ENCODE measurements around the gene ELMO1. TPM values are rescaled to one million over a fixed set of nuclear protein-coding genes. Genes with fewer than 3 reads are reported as not detected.
A peak's percentile ranks its signal among the peaks of the same experiment; 100 is the strongest.

ELMO1 gene
- total RNA-seq, 1 experiment from 2014 or later: 0.45 TPM

DNA sequence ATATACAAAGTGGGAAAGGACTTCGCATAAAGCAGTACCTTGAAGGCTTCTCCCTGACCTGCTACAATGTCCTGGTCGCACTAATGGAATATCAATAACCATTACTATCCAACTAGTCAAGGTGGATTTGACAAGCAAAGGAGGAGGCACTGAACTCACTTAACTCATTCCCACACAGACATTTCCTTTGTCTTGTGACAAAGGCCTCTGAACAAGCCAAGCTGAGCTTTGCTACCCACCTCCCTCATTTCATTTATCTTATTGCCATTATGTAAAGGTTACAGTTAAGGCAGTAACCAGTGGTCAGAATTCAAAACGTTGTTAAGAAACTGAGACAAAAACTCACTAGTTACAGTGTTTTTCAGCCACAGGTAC is 7.3 kb downstream of the ELMO1 start:
- in situ Hi-C loops (cut with HindIII; ENCODE audit: low pct_unique_long_range_greater_than_20kb, low sequenced_read_pairs): no loop called here
- DNase-seq (ENCODE audit: low read depth, low spot score): no peak

DNA sequence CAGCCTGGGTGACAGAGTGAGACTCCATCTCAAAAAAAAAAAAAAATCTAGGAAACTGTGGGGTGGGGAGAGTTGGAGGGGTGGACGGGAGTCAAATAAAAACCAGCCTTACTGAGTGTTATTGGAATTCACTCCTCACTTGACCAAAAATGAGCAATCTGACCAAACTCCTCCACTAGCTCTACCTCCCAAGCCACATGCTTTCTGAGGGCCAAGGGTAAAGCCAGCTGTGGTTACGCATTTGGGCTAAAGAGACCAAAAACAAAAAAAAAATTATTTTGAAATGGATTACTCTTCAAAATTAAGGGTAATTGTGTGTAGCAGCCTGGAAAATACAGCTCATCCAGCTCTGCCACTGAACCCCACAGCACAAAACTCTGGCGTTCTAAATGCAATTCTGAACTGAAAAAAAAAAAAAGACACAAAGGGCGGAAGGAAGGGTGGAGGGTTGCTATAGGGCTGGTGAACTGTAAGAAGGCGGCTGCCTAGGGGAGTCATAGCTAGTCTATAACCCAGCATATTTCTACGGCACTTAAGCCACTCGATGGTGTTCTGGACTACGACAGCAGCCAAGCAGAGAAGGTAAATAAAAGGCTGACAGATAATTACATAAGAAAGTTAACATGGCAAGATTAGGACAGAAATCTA is 7.8 kb downstream of the ELMO1 start:
- in situ Hi-C loops (cut with HindIII; ENCODE audit: low pct_unique_long_range_greater_than_20kb, low sequenced_read_pairs): no loop called here
- DNase-seq (ENCODE audit: low read depth, low spot score): no peak

DNA sequence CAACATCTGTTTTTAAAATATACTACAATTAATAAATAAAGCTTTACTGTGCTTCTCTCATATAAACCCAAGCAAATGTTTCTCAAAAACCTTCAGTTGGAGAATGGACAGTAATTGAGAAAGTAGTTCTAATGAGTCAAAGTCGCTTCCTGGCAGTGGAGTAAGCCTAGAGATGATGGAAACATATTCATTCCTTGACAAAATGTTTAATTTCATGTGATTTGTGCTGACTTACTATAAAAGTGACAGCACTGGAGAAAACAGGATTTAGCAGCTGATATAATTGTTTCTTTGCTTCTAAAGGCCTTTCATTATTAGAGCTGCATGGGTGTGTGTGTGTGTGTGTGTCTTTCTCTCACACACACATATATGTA is 9.0 kb downstream of the ELMO1 start:
- in situ Hi-C loops (cut with HindIII; ENCODE audit: low pct_unique_long_range_greater_than_20kb, low sequenced_read_pairs): no loop called here

DNA sequence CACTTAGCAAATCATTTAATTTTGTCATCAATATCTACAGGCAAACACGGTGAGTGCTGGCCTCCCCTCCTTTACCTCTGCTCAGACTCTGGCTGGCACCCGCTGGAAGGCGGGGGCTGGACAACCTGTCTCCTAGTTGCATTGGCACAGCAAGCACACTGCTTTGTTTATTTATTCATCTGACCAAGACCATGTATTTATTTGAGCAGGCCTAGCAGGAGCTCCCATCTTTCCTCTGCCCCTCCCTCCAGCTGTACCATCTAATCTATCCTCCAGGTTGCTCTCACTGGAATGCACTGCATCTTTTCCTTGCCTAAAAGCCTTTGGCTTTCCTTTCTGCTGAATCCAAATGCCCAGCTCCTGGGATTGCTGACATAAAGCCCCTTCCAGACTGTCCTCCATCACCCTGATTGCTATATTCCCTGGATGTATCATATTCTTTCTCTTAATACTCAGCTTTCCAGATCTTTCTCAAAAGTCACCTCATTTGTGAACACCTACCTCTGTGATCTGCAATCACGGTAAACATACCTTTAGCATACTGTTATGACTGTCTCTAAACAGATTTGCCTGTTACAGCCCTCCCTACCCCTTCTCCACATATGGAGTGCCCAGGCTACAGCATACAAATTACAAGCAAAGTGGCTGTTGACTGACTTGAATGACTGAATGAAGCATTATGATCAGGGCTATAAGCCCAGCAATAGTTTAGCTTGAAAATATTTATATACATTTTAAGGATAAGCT is 9.6 kb downstream of the ELMO1 start:
- in situ Hi-C loops (cut with HindIII; ENCODE audit: low pct_unique_long_range_greater_than_20kb, low sequenced_read_pairs): no loop called here
- no peak for DNase-seq (ENCODE audit: low read depth, low spot score)

More for the DNA sequence above, 9.0 kb downstream of the ELMO1 start:
- no peak for DNase-seq (ENCODE audit: low read depth, low spot score)

DNA sequence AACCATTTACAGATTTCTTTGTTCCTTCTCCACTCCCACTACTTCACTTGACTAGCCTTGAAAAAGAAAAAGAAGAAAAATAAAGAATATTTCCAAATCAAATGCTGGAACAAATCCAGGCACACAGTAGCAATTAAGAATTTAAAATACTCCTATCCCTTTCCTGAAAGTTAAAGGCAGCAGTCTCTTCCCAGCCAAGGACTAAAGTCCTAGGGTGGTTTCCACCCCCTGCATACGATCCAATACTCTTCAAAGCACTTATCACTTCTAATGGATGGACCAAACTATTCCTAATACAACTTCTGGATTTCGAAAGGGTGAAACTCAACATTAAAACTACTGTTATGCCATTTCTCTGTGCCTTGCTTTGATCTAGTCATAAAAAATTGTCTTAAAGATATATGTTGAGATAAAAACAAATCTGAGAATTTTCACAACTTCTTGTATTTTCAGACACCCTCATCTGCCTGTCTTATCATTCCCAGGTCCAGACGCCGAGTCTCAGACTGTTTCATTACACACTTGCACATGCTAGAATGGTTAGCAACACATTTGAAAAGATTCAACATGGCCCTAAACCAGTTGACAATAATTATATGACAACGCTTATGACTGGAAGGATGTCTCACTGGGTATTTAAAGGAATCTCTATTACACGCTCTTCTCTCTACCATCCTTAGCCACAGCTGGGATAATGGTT is 13.4 kb downstream of the ELMO1 start:
- in situ Hi-C loops (cut with HindIII; ENCODE audit: low pct_unique_long_range_greater_than_20kb, low sequenced_read_pairs): no loop called here
- DNase-seq (ENCODE audit: low read depth, low spot score): no peak

DNA sequence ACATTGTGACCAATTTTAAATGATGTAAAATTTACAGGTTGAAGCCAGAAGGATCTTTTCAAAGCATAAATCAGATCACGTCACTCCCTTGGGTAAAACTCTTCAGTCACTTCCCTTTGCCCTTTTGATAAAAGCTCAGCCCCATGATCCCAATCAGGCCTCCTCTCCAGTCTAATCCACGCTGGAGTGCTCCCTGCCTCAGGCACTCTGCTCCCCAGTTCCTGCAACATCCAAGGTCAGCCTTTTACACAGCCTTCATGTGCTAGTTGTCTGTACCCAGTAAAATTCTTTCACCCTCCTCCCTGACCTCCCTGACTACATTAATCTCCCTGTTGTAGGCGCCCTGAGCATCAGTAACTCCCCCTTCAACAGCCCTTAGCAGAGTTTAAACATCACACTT is 14.1 kb downstream of the ELMO1 start:
- in situ Hi-C loops (cut with HindIII; ENCODE audit: low pct_unique_long_range_greater_than_20kb, low sequenced_read_pairs): no loop called here
- DNase-seq (ENCODE audit: low read depth, low spot score): no peak

DNA sequence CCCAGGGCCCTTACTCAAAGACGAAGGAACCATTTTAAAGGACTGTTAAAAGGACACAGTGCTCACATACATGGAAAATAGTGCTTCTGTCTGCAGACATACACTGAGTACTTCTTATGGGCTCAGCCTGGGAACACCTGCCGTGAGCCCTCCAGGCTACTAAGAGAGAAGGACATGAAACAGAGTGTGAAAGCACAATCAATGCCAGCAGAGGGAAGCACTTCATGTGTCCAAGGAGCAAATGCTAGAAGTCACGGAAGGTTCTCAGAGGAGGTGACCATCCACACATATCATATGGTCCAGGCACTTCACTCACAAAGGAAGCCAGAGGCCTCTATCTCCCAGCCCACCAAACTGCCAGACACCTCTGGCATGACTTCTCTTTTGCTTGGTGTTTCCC is 15.5 kb downstream of the ELMO1 start:
- in situ Hi-C loops (cut with HindIII; ENCODE audit: low pct_unique_long_range_greater_than_20kb, low sequenced_read_pairs): no loop called here
- DNase-seq (ENCODE audit: low read depth, low spot score): peak; percentile 46

DNA sequence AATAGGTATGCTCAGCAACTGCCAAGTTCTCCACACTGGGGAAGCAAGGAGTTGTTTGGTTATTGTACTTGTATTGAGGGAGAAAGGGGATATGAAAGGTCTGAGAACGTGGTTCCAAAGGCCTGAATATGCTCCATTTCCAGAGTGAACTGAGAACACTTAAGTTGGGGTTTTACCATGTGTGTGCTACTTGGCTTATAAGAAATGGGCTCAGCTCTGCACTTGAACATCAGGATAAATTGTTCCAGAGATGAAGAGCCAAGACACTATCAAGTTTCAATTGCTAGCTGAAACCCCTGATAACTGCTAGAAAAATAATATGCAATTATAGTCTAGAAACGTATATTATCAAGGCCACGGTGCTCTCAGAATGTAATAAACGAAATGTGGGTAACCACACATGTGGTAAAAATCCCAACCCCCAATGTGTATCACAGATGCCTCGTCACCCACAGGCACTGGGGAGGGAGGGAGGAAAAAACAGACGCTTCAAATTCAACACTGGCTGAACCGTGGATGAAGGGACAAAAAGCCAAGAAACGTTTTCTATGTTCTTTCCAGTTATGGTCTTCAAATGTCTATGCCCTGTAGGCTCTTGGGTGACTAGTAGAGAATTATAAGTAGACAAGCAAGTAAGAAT is 16.3 kb downstream of the ELMO1 start:
- in situ Hi-C loops (cut with HindIII; ENCODE audit: low pct_unique_long_range_greater_than_20kb, low sequenced_read_pairs): no loop called here
- no peak for DNase-seq (ENCODE audit: low read depth, low spot score)

DNA sequence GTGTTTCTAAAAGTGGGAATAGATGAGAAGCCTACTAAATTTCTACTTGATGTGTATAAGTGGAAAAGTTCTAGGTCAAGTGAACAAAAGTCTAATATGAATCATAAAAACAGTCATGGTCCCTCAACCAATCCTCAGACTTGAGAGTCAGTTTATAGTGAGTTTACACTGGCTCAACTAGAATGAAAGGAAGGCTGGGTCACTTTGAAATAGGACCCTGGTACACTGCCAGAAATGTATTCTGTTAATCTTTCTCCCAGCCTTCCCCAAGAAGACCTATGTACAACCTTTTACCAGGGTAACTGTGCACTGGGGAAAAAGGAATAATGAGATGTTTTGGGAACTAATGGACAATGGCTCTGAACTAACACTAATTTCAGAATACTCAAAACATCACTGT is 17.3 kb downstream of the ELMO1 start:
- in situ Hi-C loops (cut with HindIII; ENCODE audit: low pct_unique_long_range_greater_than_20kb, low sequenced_read_pairs): no loop called here
- no peak for DNase-seq (ENCODE audit: low read depth, low spot score)

DNA sequence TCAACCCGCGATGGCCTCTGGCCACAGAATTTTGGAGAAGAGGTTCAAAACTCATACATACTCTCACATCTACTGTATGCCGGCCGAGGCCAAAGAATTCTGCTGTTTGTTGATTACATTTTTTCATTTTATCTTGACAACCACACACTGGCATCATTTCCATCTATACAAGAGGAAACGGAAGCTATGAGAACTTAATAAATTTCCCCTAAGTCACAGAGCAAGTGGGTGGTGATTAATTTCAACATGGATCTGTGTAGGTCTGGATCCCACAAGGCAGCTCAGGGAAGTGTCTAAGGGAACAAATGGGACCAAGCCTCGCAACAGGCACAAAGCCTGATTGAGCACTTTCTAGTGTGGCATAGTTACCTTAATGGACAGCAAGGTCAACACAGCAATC is 18.0 kb downstream of the ELMO1 start:
- DNase-seq (ENCODE audit: low read depth, low spot score): no peak
- in situ Hi-C loops (cut with HindIII; ENCODE audit: low pct_unique_long_range_greater_than_20kb, low sequenced_read_pairs): no loop called here

DNA sequence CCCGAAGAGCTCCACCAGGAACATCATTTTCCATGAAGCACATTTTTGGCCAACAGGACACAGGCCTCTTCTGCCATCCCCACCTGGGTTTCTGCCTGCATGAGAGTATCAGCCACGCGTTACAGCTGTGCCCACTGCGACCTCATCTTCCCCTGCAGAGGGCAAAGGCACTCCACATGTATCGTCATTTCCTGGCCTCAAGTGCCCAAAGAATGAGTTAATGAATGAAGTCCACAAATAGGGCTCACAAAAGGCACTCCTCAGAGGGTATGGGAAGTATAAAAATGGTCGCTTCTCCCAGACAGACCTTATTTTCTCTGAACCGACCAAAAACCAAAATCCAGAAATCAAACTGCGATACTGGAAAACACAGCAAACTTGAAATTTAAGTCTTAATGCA is 18.5 kb downstream of the ELMO1 start:
- in situ Hi-C loops (cut with HindIII; ENCODE audit: low pct_unique_long_range_greater_than_20kb, low sequenced_read_pairs): no loop called here
- DNase-seq (ENCODE audit: low read depth, low spot score): no peak

DNA sequence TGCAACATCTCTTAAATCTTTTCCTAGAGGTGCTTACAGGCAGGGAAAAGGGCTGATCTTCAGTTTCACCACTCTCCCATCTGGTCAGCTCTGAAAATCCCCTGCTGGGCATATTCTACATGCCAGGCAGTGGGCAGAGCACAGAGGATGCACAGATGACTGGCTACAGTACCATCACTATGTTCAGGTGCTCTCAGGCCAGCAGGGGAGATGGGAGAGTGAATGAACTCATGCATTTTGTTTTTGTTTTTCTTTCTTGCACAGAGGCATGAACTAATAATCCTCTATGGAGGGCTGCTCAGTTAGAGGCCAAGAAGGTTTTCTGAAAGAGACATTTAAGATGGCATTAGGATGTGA is 19.3 kb downstream of the ELMO1 start:
- in situ Hi-C loops (cut with HindIII; ENCODE audit: low pct_unique_long_range_greater_than_20kb, low sequenced_read_pairs): no loop called here
- DNase-seq (ENCODE audit: low read depth, low spot score): no peak

DNA sequence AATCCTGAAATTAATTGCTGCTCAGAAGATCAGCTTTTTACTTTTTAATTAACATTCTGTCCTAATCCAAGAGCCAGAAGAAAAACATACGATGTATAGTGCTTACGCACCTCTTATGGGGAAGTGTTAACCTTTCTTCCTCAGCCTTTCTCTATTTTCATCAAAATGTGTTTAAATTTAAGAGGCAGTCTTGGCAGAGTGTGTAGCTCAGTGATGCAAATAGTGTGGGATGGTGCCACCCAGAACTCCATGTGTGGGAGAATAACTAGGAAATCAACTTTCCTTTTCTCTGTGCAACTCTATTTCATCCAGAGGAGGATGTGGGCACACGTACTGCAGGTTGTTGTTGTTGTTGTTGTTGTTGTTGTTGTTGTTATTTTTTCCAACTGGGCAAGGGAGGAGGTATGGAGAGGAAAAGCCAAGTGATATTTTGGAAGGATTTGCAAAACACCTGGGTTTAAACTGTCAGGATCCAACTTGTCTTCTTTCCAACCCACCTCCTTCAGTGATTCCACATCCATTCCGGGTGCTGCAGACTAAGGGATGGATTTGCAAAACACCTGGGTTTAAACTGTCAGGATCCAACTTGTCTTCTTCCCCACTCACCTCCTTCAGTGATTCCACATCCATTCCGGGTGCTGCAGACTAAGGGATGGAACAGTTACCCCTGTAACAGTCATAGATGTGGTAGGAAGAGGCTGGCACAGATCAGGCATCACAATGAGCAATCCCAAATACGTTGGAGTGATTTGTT is 19.8 kb downstream of the ELMO1 start:
- DNase-seq (ENCODE audit: low read depth, low spot score): no peak
- in situ Hi-C loops (cut with HindIII; ENCODE audit: low pct_unique_long_range_greater_than_20kb, low sequenced_read_pairs): no loop called here

DNA sequence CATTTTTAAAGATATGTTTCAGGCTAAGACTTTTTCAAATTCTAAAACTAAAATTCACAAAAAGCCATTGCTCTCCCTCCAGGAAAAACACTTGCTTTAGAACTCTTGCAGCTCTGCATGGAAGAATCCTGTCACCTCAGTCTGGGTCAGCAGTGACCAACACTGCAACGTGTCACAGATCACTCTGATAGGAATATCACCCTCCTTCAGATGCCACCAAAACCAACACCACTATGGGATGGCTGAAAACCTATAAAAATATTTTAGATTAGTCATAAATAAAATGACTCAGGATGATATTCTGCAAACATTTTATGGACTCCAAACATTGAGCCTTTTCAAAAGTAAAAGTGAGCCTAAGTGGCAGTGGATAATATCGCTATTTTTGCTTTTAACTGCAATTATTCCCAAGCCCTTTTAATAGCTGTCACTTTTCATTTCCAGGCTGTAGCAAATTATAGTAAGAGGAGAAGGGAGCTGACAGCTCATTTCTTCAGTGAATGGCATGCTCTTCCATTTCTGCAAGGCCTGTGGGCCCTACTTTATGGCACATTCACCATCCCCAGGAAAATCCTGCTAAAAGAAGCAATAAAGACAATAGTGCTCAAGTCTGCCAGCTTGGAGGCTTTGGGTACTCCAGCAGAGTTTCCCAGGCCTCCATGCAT is 21.3 kb downstream of the ELMO1 start:
- DNase-seq (ENCODE audit: low read depth, low spot score): no peak

DNA sequence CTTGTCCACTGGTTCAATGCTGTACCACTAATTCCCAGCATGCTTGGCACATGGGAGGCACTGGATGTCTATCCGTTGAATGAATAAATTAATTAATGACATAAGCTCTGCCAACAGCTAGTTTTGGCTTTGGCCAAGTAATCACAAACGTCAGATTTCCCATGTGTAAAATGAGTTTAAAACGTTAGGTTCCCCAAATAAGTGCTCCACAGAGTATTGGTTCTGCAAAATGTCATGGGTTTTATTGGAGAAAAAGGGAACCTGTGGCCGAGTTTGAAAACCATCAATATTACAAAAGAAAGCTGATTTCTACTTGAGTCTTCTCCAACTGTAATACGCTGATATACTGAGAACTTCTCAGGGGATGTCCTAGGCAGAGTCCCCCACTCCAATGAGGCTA is 23.2 kb downstream of the ELMO1 start:
- no peak for DNase-seq (ENCODE audit: low read depth, low spot score)
- in situ Hi-C loops (cut with HindIII; ENCODE audit: low pct_unique_long_range_greater_than_20kb, low sequenced_read_pairs): no loop called here

More for the DNA sequence above, 21.3 kb downstream of the ELMO1 start:
- in situ Hi-C loops (cut with HindIII; ENCODE audit: low pct_unique_long_range_greater_than_20kb, low sequenced_read_pairs): no loop called here

DNA sequence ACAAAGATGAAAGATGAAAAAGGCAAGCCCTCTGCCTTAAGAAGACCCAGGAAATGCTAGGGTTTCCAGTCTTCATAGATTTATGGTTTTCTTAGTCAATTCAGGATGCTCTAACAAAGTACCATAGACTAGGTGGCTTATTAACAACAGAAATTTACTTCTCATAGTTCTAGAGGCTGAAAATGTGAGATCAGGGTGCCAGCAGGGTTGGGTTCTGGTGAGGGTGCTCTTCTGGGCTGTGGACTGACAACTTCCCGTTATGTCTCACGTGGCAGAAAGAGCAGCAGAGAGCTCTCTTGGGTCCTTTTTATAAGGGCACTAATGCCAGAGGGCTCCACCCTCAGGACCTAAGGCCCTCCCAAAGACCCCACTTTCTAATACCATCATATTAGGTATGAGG is 23.7 kb downstream of the ELMO1 start:
- no peak for DNase-seq (ENCODE audit: low read depth, low spot score)
- in situ Hi-C loops (cut with HindIII; ENCODE audit: low pct_unique_long_range_greater_than_20kb, low sequenced_read_pairs): no loop called here

DNA sequence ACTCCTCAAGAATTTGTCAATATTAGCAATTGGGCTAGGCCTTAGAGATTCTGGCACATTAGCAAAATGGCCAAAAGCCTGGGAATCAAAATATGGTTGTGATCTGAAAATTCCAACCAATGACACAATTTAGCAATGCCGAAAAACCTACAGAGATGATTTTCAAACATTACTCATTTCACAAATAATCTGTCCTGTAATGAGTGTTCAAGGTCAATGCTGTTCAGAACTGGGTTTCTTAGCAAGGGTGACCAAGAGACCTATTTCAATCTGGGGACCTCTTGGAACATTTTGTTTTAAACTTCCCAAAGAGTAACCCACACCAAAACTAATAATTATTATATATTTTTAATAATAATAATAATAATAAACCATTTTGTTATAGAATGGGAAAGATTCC is 24.1 kb downstream of the ELMO1 start:
- in situ Hi-C loops (cut with HindIII; ENCODE audit: low pct_unique_long_range_greater_than_20kb, low sequenced_read_pairs): no loop called here
- no peak for DNase-seq (ENCODE audit: low read depth, low spot score)

Measured in SK-MEL-5 (cell line).